Activated CD4-positive, alpha-beta memory T cell treated with anti-CD3 and anti-CD28 coated beads for 36 hours (primary cell): ENCODE results near the gene C19orf53. TPM values are rescaled to one million over a fixed set of nuclear protein-coding genes. Genes with fewer than 3 reads are reported as not detected.
"Not testable (repeated sequence)": the region's sequence is repeated elsewhere in the genome, so short reads cannot be mapped to it uniquely, and the experiment has no call there.

Experiments used
- CTCF ChIA-PET: fragments of 350-600 bp; sonication (Branson Sonifier 250); formaldehyde crosslinking; loops from one replicate; lab custom pipeline; 2021; ENCODE audit warnings: antibody characterized with exemption, inconsistent platforms; lab: Charles Lee
- POLR2A ChIA-PET: fragments of 350-600 bp; sonication (Branson Sonifier 250); formaldehyde crosslinking; loops from one replicate; lab custom pipeline; 2021; ENCODE audit warnings: antibody characterized with exemption; lab: Charles Lee
- DNase-seq: peaks from one replicate; pipeline ENCODE4 v3.0.0-alpha.2; 2020
- H3K27ac Mint-ChIP-seq: one replicate; pipeline ENCODE4 v1.8.0; 2021; ENCODE audit warnings: mixed read lengths
- H3K27me3 Mint-ChIP-seq: one replicate; pipeline ENCODE4 v1.8.0; 2021; ENCODE audit warnings: mixed read lengths
- H3K36me3 Mint-ChIP-seq: one replicate; pipeline ENCODE4 v1.8.0; 2021; ENCODE audit warnings: mixed read lengths
- H3K4me1 Mint-ChIP-seq: one replicate; pipeline ENCODE4 v1.8.0; 2021; ENCODE audit warnings: low read depth, mixed read lengths
- H3K4me3 Mint-ChIP-seq: one replicate; pipeline ENCODE4 v1.8.0; 2021; ENCODE audit warnings: mild to moderate bottlenecking, mixed read lengths
- H3K9me3 Mint-ChIP-seq: one replicate; pipeline ENCODE4 v1.8.0; 2021; ENCODE audit warnings: mixed read lengths
- intact Hi-C: fragments of 100-400 bp; cut with micrococcal nuclease; formaldehyde crosslinking; loops from one replicate; pipeline ENCODE4 v1.15.1; 2023
- total RNA-seq, 2 experiments: library from RNA; stranded (reverse); gene quantifications; one replicate each; pipeline ENCODE4 v1.2.3, GENCODE V29; 2021

The C19orf53 gene
- total RNA-seq, 2 experiments from 2014 or later = 124 to 142 TPM

- POLR2A ChIA-PET = interaction anchor here (0.6 to 2.4 kb wide), 4 partner anchors 10 to 83 kb away, joined by 3 to 14 read pairs (median 5); partner anchors contain the start of gene C19orf53
- CTCF ChIA-PET = interaction anchor here (1.1 to 1.4 kb wide), 2 partner anchors 44 to 98 kb away, joined by 4 to 5 read pairs; no protein-coding TSS in a partner anchor
- peak overlapping the region; percentile 77 for H3K4me3 Mint-ChIP-seq
- H3K4me1 Mint-ChIP-seq = peaks cover 11% of the 10 kb centered on the region
- peak; percentile 53 for DNase-seq
- intact Hi-C loops = no loop called here
- peaks cover 13% of the 10 kb centered on the region for H3K36me3 Mint-ChIP-seq
- H3K27me3 Mint-ChIP-seq = no peaks in the 10 kb centered on the region
- H3K9me3 Mint-ChIP-seq = no peaks in the 10 kb centered on the region
- H3K27ac Mint-ChIP-seq = no peak overlapping the region
These were observed 9.3 kb upstream of the C19orf53 start for GRCh38 chr19:13764821-13765394.

- Mint-ChIP-seq H3K27me3 (no peaks in the 10 kb centered on the region), H3K36me3 (peaks cover 13% of the 10 kb centered on the region), H3K9me3 (no peaks in the 10 kb centered on the region), H3K4me1 (peaks cover 11% of the 10 kb centered on the region), H3K4me3 (peak overlapping the region; percentile 77), H3K27ac (peak overlapping the region; percentile 1)
- ChIA-PET POLR2A (interaction anchor here (1.0 to 2.4 kb wide), 3 partner anchors 9 to 23 kb away, joined by 3 to 14 read pairs (median 7); partner anchors contain the start of gene C19orf53), CTCF (interaction anchor here (1.1 to 1.4 kb wide), 2 partner anchors 45 to 97 kb away, joined by 4 to 5 read pairs; no protein-coding TSS in a partner anchor)
- intact Hi-C loops = no loop called here
- no peak for DNase-seq
These were observed 8.7 kb upstream of the C19orf53 start for GRCh38 chr19:13765395-13766094.

GRCh38 chr19:13766095-13766481 lies 8.2 kb upstream of the C19orf53 start:
- intact Hi-C loops = no loop called here
- H3K27ac Mint-ChIP-seq = no peak overlapping the region
- ChIA-PET CTCF (interaction anchor here (1.1 kb wide), 1 partner anchor 96 kb away, joined by 3 read pairs; no protein-coding TSS in a partner anchor), POLR2A (interaction anchor here (2.4 kb wide), 1 partner anchor 8 kb away, joined by 14 read pairs; the partner anchor contains the start of gene C19orf53)
- H3K4me1 Mint-ChIP-seq = peaks cover 11% of the 10 kb centered on the region
- peaks cover 13% of the 10 kb centered on the region for H3K36me3 Mint-ChIP-seq
- DNase-seq = no peak
- H3K9me3 Mint-ChIP-seq = no peaks in the 10 kb centered on the region
- no peak overlapping the region for H3K4me3 Mint-ChIP-seq
- H3K27me3 Mint-ChIP-seq = no peaks in the 10 kb centered on the region

- no peaks in the 10 kb centered on the region for H3K9me3 Mint-ChIP-seq
- no peak overlapping the region for H3K27ac Mint-ChIP-seq
- intact Hi-C loops = no loop called here
- no peak overlapping the region for H3K4me3 Mint-ChIP-seq
- no peak for DNase-seq
- H3K27me3 Mint-ChIP-seq = no peaks in the 10 kb centered on the region
- H3K4me1 Mint-ChIP-seq = peaks cover 10% of the 10 kb centered on the region
- peaks cover 3% of the 10 kb centered on the region for H3K36me3 Mint-ChIP-seq
- POLR2A ChIA-PET = interaction anchor here (0.8 kb wide), 1 partner anchor 36 kb away, joined by 3 read pairs; no protein-coding TSS in a partner anchor
- CTCF ChIA-PET = no interaction called here
These were observed 5.7 kb upstream of the C19orf53 start for GRCh38 chr19:13768510-13768909.

GRCh38 chr19:13770013-13770635 lies 4.1 kb upstream of the C19orf53 start:
- no peak for DNase-seq
- Mint-ChIP-seq H3K36me3 (peaks cover 4% of the 10 kb centered on the region), H3K27me3 (no peaks in the 10 kb centered on the region), H3K27ac (no peak overlapping the region), H3K4me1 (peaks cover 12% of the 10 kb centered on the region), H3K9me3 (no peaks in the 10 kb centered on the region), H3K4me3 (no peak overlapping the region)
- CTCF ChIA-PET = interaction anchor here (1.9 kb wide), 1 partner anchor 92 kb away, joined by 5 read pairs; no protein-coding TSS in a partner anchor
- intact Hi-C loops = loop anchor here (10.0 kb wide), 1 partner anchor 315 kb away; the partner anchor contains the start of gene C19orf67
- POLR2A ChIA-PET = no interaction called here

- H3K9me3 Mint-ChIP-seq = no peaks in the 10 kb centered on the region
- no peak overlapping the region for H3K4me3 Mint-ChIP-seq
- H3K27me3 Mint-ChIP-seq = no peaks in the 10 kb centered on the region
- H3K27ac Mint-ChIP-seq = no peak overlapping the region
- no peak for DNase-seq
- POLR2A ChIA-PET = no interaction called here
- intact Hi-C loops = loop anchor here (10.0 kb wide), 1 partner anchor 306 kb away; the partner anchor contains the start of gene C19orf67
- CTCF ChIA-PET = interaction anchor here (4.1 kb wide), 1 partner anchor 84 kb away, joined by 20 read pairs; no protein-coding TSS in a partner anchor
- H3K4me1 Mint-ChIP-seq = peaks cover 40% of the 10 kb centered on the region
- H3K36me3 Mint-ChIP-seq = peaks cover 12% of the 10 kb centered on the region
These were observed 4.1 kb downstream of the C19orf53 start for GRCh38 chr19:13778398-13778797.

GRCh38 chr19:13778847-13779246 lies 4.6 kb downstream of the C19orf53 start:
- POLR2A ChIA-PET = no interaction called here
- intact Hi-C loops = loop anchor here (10.0 kb wide), 1 partner anchor 306 kb away; the partner anchor contains the start of gene C19orf67
- DNase-seq = no peak
- no peaks in the 10 kb centered on the region for H3K27me3 Mint-ChIP-seq
- CTCF ChIA-PET = interaction anchor here (4.1 kb wide), 1 partner anchor 83 kb away, joined by 20 read pairs; no protein-coding TSS in a partner anchor
- peaks cover 43% of the 10 kb centered on the region for H3K4me1 Mint-ChIP-seq
- no peak overlapping the region for H3K4me3 Mint-ChIP-seq
- H3K9me3 Mint-ChIP-seq = no peaks in the 10 kb centered on the region
- peaks cover 12% of the 10 kb centered on the region for H3K36me3 Mint-ChIP-seq
- H3K27ac Mint-ChIP-seq = no peak overlapping the region

GRCh38 chr19:13779794-13780193 lies 5.5 kb downstream of the C19orf53 start:
- CTCF ChIA-PET = interaction anchor here (4.1 kb wide), 1 partner anchor 82 kb away, joined by 20 read pairs; no protein-coding TSS in a partner anchor
- H3K4me3 Mint-ChIP-seq, H3K9me3 Mint-ChIP-seq, POLR2A ChIA-PET, H3K27me3 Mint-ChIP-seq, H3K27ac Mint-ChIP-seq, DNase-seq, H3K36me3 Mint-ChIP-seq: not testable (repeated sequence)
- intact Hi-C loops = loop anchor here (10.0 kb wide), 1 partner anchor 305 kb away; the partner anchor contains the start of gene C19orf67
- H3K4me1 Mint-ChIP-seq = peaks cover 40% of the 10 kb centered on the region

GRCh38 chr19:13781547-13781946 lies 7.3 kb downstream of the C19orf53 start:
- Mint-ChIP-seq H3K9me3 (no peaks in the 10 kb centered on the region), H3K36me3 (peaks cover 5% of the 10 kb centered on the region), H3K27ac (peak overlapping the region; percentile 23), H3K27me3 (no peaks in the 10 kb centered on the region), H3K4me3 (no peak overlapping the region), H3K4me1 (peaks cover 31% of the 10 kb centered on the region)
- intact Hi-C loops = no loop called here
- CTCF ChIA-PET = interaction anchor here (0.9 kb wide), 1 partner anchor 81 kb away, joined by 4 read pairs; no protein-coding TSS in a partner anchor
- POLR2A ChIA-PET = interaction anchor here (0.6 to 2.2 kb wide), 2 partner anchors 14 to 80 kb away, joined by 3 to 8 read pairs; partner anchors contain the start of gene ZSWIM4
- DNase-seq = peak; percentile 55

- CTCF ChIA-PET = interaction anchor here (2.6 to 8.6 kb wide), 2 partner anchors 80 to 96 kb away, joined by 8 to 145 read pairs; no protein-coding TSS in a partner anchor
- Mint-ChIP-seq H3K27me3 (no peaks in the 10 kb centered on the region), H3K9me3 (no peaks in the 10 kb centered on the region), H3K4me3 (no peak overlapping the region), H3K4me1 (peaks cover 29% of the 10 kb centered on the region), H3K27ac (peak overlapping the region; percentile 18), H3K36me3 (peaks cover 5% of the 10 kb centered on the region)
- intact Hi-C loops = no loop called here
- POLR2A ChIA-PET = interaction anchor here (0.9 to 2.2 kb wide), 2 partner anchors 12 to 79 kb away, joined by 3 to 8 read pairs; partner anchors contain the start of gene ZSWIM4
- no peak for DNase-seq
These were observed 8.3 kb downstream of the C19orf53 start for GRCh38 chr19:13782537-13782936.
